SU-DHL-6 (cell line): ENCODE measurements around the gene GSTM5.

Experiments used
- CTCF ChIP-seq: fragments of 200-600 bp; sonication (generic); IDR thresholded peaks from one replicate; pipeline ENCODE4 v1.5.1; 2017; ENCODE audit warnings: antibody characterized with exemption, mild to moderate bottlenecking, low read length, moderate library complexity; ENCODE audit not compliant: insufficient read depth, poor library complexity, severe bottlenecking
- EZH2phosphoT487 ChIP-seq: fragments of 200-600 bp; sonication (generic), shearing (Covaris generic); conservative IDR thresholded peaks from 2 replicates; pipeline ENCODE4 v1.6.1; 2018; ENCODE audit warnings: mild to moderate bottlenecking, antibody characterized with exemption, low read length, moderate library complexity, mixed read lengths

- TF ChIP-seq CTCF (no peak), EZH2phosphoT487 (no peak)
Observed at GRCh38 chr1:109671067-109671466, 41.0 kb upstream of the GSTM5 start.
